GM13976 (cell line): Measurements from ENCODE around the gene RPS21.

Source experiments
- DNase-seq: peaks from one replicate; pipeline ENCODE4 v3.0.0; 2012; ENCODE audit warnings: low spot score
- in situ Hi-C: fragments of 300-500 bp; cut with MboI; formaldehyde crosslinking; loops from one replicate; pipeline ENCODE4 v1.12.0; 2022; ENCODE audit warnings: low sequenced_read_pairs, mixed read lengths, inconsistent platforms; ENCODE audit not compliant: unreplicated experiment
- TF ChIP-seq, protein P1 (sequence below): IDR thresholded peaks from 2 replicates; pipeline ENCODE4 v1.5.1; 2012; ENCODE audit warnings: borderline replicate concordance, mild to moderate bottlenecking; ENCODE audit not compliant: insufficient read depth; ENCODE audit errors: extremely low read depth, missing control alignments, control extremely low read depth

Gene RPS21

DNA sequence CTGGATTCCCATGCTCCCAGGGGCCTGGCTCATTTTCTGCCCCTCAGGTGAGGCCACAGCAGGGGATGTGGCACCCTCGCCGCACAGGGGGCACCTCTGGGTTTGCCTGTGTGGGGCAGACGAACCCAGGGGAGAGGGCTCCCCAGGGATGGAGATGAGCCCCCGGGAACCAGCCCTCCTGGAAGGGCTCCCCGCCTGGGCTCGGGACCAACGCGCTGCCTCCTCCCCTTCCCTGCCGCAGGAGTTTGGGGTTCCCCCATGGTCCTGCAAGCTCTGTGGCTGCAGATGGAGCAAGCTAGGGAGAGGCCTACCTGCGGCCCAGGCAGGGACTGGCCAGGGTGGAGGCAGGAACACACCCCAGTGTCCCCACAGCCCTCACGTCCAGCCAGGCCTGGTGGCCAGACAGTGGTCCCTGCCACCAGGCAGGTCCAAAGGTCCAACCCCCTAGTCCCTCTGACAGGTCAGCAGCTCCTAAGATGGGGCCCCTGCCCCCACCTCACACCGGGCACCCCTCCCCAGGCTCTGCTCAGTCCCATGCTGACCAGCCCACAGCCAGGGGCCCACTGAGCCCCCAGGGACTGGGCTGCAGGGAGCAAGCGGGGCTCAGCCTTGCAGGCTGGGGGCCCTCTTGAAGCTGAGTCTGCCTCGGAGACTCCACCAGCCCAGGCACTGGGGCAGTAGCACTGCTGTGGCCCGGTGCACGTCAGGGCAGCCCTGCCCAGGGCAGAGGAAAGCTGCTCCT, 33.4 kb upstream of the RPS21 start:
- in situ Hi-C loops: no loop called here
- no peak for DNase-seq
- TF ChIP-seq, protein P1, sequence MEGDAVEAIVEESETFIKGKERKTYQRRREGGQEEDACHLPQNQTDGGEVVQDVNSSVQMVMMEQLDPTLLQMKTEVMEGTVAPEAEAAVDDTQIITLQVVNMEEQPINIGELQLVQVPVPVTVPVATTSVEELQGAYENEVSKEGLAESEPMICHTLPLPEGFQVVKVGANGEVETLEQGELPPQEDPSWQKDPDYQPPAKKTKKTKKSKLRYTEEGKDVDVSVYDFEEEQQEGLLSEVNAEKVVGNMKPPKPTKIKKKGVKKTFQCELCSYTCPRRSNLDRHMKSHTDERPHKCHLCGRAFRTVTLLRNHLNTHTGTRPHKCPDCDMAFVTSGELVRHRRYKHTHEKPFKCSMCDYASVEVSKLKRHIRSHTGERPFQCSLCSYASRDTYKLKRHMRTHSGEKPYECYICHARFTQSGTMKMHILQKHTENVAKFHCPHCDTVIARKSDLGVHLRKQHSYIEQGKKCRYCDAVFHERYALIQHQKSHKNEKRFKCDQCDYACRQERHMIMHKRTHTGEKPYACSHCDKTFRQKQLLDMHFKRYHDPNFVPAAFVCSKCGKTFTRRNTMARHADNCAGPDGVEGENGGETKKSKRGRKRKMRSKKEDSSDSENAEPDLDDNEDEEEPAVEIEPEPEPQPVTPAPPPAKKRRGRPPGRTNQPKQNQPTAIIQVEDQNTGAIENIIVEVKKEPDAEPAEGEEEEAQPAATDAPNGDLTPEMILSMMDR: no peak

DNA sequence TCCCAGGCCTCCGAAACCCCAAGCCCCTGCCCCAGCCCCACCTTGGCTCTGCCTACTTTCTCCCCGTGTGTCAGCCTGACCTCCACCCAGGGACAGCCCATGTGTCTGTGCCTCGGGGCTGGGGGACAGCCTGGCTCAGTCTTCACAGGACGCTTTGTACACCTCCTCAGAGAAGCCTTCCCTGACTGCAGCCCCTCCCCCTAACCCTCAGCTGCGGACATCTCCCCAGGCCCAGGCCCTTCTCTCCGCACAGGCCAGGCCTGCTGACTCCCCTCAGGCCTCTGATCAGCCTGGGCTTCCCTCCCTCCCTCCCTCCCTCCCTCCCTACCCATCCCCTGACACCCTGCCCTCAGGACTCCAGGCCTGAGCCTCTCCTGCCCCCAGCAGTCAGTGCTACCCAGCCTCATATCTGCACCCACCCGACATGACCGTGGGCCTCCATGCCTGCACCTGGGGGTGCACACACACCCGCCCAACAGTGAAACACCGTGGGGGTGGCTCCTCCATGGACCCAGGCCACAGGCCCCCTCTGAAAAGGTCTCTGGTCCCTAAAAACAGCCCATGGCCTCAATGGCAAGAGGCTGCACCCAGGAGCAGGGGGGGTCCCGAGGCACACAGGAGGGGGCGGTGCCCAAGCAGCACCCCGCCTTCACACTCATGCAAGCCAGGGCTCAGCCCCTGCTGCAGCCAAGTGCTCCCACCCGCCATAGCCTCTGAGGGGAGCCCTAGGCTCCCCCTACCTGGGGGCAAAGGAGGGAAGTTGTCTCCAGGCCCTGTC, 32.7 kb upstream of the RPS21 start:
- in situ Hi-C loops: no loop called here
- TF ChIP-seq, protein P1: no peak
- DNase-seq: no peak

DNA sequence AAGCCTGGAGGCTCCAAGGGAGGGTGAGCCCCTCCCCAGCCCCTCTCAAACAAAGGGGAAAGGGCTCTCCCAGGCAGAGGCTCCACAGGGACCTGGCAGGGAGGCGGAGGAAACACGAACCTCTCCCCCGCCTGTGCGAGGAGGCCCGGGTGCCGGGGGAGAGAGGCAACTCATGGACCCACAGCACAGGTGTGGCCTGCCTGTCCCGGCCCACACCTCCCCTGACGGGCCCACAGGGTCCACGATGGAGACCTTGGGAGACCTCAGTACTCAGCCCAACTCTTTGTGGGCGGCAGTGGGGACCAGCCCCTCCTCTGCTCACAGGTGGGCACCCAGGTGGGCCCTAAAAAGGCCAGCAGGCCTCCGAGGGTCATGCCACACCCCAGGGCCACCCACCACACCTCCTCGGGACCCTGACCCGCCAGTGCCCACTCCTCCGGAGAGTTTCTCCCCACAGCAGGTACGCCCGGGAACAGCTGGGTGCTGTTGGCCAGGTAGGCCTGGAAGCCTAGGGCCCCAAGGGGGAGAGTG, 32.0 kb upstream of the RPS21 start:
- TF ChIP-seq, protein P1: no peak
- in situ Hi-C loops: no loop called here

DNA sequence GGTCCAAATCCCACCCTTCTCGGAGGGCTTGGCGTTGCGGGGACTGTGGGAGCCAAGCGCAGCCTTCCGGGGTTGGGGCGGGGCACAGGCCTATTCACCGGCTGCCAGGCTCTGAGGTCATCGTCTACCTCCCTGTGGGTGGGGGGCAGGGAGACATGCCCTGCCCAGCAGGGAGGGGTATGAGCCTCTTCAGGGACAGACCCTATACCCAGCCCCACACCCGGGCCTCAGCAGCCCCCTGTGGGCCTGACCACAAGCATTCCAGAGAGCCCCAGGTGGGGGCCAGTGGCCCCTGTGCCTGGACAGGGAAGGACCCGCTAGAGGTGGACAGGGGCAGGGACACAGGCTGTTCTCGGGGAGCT, 31.4 kb upstream of the RPS21 start:
- in situ Hi-C loops: no loop called here
- DNase-seq: no peak
- TF ChIP-seq, protein P1: no peak

More for the DNA sequence above, 32.0 kb upstream of the RPS21 start:
- DNase-seq: no peak

DNA sequence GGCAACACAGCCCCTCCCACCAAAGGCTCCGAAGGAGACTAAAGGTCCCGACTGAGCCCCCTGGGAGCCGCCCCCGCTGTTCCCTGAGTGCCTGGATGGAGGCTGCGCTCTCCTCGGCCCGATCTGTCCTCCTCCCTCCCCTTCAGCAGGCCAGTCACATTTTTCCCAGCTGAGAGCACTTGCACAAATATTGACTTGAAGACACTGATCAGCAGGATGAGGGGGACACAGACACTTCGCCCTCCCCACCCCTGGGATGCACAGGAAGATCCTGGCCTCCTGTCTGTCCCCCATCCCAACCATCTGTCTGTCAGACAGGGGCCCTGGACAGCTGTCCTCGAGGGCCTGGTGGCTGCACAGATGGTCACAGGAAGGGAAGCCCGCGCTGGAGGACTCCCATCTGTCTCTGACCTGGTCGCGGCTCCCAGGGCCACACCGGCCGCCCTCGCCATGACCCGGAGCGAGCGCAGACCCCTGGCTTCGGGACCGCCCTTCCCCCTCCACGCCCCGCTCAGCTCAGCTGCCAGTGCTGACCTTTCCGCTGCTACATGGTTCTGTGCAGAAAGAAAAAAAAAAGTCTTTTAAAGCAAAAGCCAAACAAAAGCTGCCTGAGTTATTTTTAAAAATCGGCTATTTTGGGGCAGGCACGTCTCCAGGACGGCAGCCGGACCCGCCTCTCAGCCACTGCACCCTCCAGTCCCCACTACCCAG, 30.9 kb upstream of the RPS21 start:
- TF ChIP-seq, protein P1: no peak
- in situ Hi-C loops: no loop called here
- no peak for DNase-seq

DNA sequence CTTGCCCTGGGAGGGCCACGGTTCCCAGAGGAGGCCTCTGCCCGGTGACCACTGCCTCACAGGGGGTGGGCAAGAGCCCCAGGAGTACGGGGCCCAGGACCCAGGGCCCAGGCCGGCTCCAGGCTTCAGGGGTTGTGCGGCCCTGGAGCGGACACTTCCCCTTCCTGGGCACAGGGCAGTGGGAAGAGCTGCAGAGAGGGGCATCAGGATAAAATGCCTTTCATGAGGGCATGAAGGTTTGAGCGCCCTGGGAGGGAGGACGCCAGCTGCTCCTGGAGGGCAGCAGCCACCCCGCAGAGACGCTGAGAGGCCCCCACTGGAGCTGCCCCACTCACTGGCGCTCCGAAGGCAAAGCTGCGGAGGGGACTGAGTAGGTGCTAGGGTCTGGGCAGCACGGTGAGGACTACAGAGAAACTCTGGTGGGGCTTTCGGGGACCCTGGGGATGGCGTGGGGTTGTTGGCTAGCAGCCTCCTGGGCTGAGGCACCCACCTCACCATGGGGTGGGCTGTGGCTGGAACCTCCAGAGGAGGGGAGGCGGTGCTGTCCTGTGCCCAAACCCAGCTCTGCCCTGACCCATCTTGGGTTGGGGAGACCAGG, 30.2 kb upstream of the RPS21 start:
- in situ Hi-C loops: no loop called here
- no peak for DNase-seq
- TF ChIP-seq, protein P1: no peak
